HEK293T (cell line): ENCODE measurements around the gene EBP.

Experiments
- FOXA1 ChIP-seq: fragments of 450-650 bp; IDR thresholded peaks from 2 replicates; pipeline ENCODE4 v1.6.1; 2016; ENCODE audit warnings: mild to moderate bottlenecking
- NFRKB ChIP-seq: fragments of 450-650 bp; IDR thresholded peaks from 2 replicates; pipeline ENCODE4 v1.6.1; 2016; ENCODE audit warnings: mild to moderate bottlenecking, moderate library complexity
- SUZ12 ChIP-seq: fragments of 450-650 bp; IDR thresholded peaks from 2 replicates; pipeline ENCODE4 v1.6.1; 2016; ENCODE audit warnings: mild to moderate bottlenecking
- ZNF384 ChIP-seq: fragments of 450-650 bp; IDR thresholded peaks from 2 replicates; pipeline ENCODE4 v1.6.1; 2016
- TF ChIP-seq, protein P1 (sequence below): fragments of 450-650 bp; IDR thresholded peaks from 2 replicates; pipeline ENCODE4 v1.6.1; 2016

DNA sequence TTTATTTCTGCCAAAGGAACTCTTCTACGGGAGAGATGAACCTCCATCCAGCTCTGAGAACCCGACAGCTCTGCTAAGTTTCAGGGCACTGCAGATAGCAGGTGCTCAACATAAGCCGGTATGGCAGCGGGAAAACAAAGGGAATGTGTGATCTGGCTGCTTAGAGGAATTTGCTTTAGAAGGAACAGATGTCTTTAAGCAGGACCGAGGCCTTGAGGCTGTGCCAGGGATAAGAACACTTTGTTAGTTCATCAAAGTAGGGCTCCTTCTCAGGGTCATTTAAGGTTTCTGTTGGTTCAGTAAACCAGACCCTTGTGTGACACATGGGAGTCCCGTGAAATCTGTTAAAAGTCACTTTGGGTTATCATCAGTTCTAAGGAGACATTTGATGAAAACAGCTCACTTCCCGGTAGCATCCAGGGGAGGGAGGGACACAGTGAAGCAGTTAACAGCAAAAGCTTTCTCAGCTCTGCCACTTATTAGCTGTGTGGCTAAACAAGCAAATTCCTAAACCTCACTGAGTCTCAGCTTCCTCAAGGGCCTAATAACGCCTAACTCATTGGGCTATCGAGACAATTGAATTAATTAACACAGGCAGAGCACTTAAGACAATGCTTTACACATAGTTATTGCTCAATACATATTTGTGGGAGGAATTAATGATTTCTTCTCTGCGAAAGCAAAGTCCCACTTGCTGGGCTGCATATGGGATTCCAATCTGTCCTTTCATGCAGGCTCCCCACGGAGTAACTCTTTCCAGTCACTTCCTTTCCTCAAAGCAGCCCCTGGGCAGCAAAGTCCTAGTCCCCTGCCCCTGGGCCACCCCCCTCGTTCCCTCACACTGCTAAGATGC is 48.5 kb upstream of the EBP start:
- TF ChIP-seq NFRKB: no peak
- no peak for TF ChIP-seq ZNF384
- TF ChIP-seq FOXA1: no peak
- no peak for TF ChIP-seq SUZ12
- TF ChIP-seq, protein P1, sequence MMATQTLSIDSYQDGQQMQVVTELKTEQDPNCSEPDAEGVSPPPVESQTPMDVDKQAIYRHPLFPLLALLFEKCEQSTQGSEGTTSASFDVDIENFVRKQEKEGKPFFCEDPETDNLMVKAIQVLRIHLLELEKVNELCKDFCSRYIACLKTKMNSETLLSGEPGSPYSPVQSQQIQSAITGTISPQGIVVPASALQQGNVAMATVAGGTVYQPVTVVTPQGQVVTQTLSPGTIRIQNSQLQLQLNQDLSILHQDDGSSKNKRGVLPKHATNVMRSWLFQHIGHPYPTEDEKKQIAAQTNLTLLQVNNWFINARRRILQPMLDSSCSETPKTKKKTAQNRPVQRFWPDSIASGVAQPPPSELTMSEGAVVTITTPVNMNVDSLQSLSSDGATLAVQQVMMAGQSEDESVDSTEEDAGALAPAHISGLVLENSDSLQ: no peak
